ENCODE measurements around the gene C14orf132. TPM values are rescaled to one million over a fixed set of nuclear protein-coding genes. Genes with fewer than 3 reads are reported as not detected.

C14orf132 gene
- total and polyA plus RNA-seq, 9 of the 15 experiments (the other 6 are each of a cell fraction or from before 2014, with no cell fraction given), result not detected

- 22% methylated on average over 1 of the region's 2 CpGs for WGBS (ENCODE audit: insufficient coverage, low coverage, missing lambda C conversion rate)
Observed at GRCh38 chr14:96139879-96140278, 100.7 kb downstream of the C14orf132 start.

More at GRCh38 chr14:96139879-96140278, 100.7 kb downstream of the C14orf132 start:
- no peak overlapping the region for H3K4me3 ChIP-seq
- CTCF ChIA-PET (ENCODE audit: low intra/inter-chr PET ratio), result no interaction called here
- no peaks in the 10 kb centered on the region for H3K4me1 ChIP-seq (replicated peaks in 1 of 2; ENCODE audit: control insufficient read depth in 2 of 2, insufficient read depth in 2 of 2, low read length in 2 of 2)
- no peak for ATAC-seq
- no peaks in the 10 kb centered on the region for H3K36me3 ChIP-seq (ENCODE audit: control insufficient read depth, insufficient read depth, low read length)
- H3K27ac ChIP-seq (ENCODE audit: extremely low read depth, low read depth, low read length), result no peak overlapping the region
- H4K20me1 ChIP-seq (replicated peaks; ENCODE audit: control insufficient read depth, insufficient read depth, low read length), result no peaks in the 10 kb centered on the region
- intact Hi-C loops (cut with micrococcal nuclease) (no loop called here), in situ Hi-C loops (cut with MboI) (no loop called here)
- no TSS peak for BruUV-seq (replicated peaks)
- H2AFZ ChIP-seq (ENCODE audit: low read depth, low read length), result no peak overlapping the region
- DNase-seq (ENCODE audit: extremely low read depth in 1 of 4, low spot score in 3 of 4), result no peak
- no peak overlapping the region for H3K4me2 ChIP-seq (ENCODE audit: insufficient read depth, low read length)
- FAIRE-seq, result no peak
- H3K9me3 ChIP-seq (replicated peaks; ENCODE audit: control insufficient read depth, insufficient read depth, low read depth, low read length), result no peaks in the 10 kb centered on the region
- H3K9me1 ChIP-seq (ENCODE audit: control insufficient read depth, insufficient read depth, low read length), result no peaks in the 10 kb centered on the region
- no peaks in the 10 kb centered on the region for H3K27me3 ChIP-seq (ENCODE audit: control insufficient read depth in 2 of 2, insufficient read depth in 2 of 2, low read length in 2 of 2)
- POLR2A ChIA-PET, result interaction anchor here (0.6 kb wide), 1 partner anchor 31 kb away, joined by 3 read pairs; no protein-coding TSS in a partner anchor
- no peaks in the 10 kb centered on the region for H3K79me2 ChIP-seq (ENCODE audit: control insufficient read depth, insufficient read depth, low read length)
- no peak overlapping the region for H3K9ac ChIP-seq (ENCODE audit: insufficient read depth in 1 of 2, low read depth in 2 of 2, low read length in 2 of 2)
- TF ChIP-seq PATZ1 (CRISPR knock-in tag; IDR thresholded peaks at IDR 0.05; ENCODE audit: borderline replicate concordance) (no peak), PCBP1 (IDR thresholded peaks at IDR 0.05; ENCODE audit: low read depth, low read length, poor library complexity, severe bottlenecking) (no peak), ZNF444 (CRISPR knock-in tag; IDR thresholded peaks at IDR 0.05) (no peak), ZNF76 (CRISPR knock-in tag; IDR thresholded peaks at IDR 0.05; ENCODE audit: borderline replicate concordance) (no peak), ILF3 (IDR thresholded peaks at IDR 0.05; ENCODE audit: borderline replicate concordance) (no peak)
